Middle frontal gyrus (tissue), 1 donor: Measurements from ENCODE around the gene CLMP.

Experiments used
- DNase-seq: peaks from one replicate; pipeline ENCODE4 v3.0.0-alpha.2; 2015; ENCODE audit warnings: low spot score; ENCODE audit errors: extremely low spot score

Gene CLMP, protein sequence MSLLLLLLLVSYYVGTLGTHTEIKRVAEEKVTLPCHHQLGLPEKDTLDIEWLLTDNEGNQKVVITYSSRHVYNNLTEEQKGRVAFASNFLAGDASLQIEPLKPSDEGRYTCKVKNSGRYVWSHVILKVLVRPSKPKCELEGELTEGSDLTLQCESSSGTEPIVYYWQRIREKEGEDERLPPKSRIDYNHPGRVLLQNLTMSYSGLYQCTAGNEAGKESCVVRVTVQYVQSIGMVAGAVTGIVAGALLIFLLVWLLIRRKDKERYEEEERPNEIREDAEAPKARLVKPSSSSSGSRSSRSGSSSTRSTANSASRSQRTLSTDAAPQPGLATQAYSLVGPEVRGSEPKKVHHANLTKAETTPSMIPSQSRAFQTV

DNA sequence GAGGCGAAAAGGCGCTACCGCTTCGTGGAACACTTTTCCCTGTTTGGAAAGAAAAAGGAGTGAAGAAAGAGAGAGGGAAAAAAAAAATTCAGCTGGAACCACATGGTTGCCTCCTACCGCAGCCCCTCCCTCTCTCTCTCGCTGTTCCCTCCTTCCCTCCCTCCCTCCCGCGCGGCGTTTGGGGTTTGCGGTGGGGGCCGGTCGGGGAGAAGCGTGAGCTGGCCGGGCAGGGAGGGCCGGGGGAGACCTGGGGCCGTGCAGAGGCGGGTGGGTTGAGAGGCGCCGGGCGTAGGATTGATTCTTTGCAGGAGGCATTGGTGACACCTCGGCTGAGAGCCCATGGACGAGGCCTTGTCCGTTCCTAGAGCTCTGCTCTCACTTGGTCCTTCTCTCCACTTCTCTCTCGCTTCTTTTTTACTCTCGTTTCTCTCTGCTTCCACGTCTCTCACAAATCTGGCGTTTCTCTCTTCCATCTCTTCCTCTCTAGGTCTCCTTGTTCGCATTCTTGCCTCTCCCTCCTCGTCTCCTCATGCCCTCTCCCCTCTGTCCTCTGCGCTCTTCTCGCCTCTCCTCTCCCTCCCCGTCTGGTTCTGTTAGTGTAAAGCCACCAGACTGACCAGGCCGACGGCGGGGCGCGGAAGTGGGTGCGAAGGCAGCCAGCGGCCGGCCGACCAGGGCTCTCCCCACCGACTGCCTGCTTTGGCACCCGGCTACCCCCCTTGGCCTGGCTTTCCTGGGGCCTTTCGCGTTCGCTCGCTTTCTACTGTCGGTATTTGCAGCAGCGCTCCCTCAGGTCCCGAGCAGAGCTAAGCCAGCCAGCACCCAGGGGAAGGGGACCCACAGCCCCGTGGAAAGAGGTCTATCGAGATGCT, at the start of gene CLMP:
TSS of gene CLMP (minus strand) at position 61 of the 872 bp plus-strand sequence. CDS start 308 bp downstream, outside the sequence.
- DNase-seq: no peak

DNA sequence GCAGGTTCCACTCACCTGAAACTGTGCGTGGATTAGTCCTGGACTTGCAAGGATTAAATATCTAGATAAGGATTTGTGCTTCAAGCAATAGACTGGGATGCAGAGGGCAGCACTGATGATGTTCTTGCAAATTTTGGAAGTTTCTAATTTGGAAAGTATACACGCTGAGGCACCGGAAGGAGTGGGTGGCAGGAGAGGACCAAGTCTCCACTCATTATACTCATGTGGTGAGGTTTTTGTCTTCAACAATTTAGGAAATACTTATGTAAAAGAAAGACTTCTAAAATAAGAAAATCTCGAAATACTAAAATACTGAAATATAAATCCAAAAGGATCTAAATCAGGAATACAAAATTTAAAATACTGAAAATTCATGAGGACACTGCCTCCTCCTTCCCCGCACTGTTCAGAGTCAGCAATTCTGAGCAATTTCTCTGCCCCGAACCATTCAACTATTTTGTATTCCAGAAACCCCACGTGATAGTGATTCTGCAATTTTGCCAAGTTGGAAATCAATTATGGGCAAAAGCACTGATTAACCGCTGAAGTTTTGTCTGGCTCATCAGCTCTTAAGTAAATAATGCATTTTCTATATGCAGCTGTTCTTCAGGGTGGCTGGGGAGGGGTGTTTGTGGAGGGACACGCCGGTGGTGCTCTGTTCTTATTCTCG, 47.0 kb upstream of the CLMP start:
- peak; percentile 49 for DNase-seq

DNA sequence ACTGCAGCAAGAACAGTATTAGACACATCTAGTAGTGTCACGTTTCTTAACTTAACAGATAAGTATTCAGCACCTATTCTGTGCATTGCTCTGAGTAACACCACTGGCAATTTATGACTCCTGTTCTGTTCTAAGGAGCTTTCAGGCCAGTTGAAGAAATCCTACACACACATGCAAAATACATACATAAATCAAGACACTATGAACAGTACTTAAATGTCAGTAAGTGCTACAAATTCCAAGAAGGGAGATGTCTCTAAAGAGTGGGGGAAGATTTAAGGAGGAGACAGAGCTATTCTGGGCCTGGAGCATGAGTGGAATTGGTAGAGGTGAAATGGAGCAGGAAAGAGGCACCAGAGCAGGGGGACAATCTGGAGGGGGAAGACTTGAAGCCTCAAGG, 46.2 kb upstream of the CLMP start:
- no peak for DNase-seq

DNA sequence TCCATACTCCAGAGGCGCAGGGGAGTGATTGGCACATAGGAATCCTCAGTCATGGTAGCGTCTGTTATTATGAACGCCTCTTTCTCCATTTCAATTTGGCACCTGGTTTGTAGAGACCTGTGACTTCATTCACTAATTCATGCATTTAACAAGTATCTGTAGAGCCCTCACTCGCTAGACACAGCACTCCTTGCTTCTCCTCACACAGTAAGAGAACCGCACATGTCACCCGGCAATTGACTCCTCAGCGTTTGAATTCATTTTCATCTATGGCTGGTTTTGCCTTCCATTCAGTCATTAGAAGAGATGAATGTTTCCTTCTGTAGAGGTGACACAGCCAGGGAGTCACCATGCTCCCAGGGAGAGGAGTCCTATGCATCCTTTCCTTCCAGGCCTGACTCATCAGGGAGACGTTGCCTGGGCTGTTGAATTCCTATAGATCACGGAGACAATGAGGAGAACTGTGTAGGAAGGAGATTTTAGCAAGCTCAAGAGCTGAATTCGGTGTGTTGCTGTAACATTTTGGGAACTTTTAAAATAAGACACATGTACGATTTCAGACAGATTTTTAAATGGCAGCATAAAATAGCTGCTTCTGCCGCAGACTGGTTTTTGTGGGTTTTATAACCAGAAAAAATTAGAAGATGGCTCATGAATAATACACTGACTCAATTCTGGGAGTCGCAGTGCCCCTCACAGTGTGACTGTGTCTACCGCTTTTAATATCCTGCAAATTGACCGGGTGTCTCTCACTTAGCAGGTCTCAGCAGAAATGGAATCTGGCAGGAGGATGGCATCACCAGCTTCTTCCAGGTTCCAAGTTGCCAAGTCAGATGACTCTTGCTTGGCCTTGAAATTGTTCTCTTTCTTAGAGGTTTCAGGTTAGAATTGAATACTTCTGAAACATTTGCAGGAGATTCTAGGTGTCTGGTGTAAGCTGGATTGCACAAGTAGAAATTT, 44.4 kb upstream of the CLMP start:
- no peak for DNase-seq

DNA sequence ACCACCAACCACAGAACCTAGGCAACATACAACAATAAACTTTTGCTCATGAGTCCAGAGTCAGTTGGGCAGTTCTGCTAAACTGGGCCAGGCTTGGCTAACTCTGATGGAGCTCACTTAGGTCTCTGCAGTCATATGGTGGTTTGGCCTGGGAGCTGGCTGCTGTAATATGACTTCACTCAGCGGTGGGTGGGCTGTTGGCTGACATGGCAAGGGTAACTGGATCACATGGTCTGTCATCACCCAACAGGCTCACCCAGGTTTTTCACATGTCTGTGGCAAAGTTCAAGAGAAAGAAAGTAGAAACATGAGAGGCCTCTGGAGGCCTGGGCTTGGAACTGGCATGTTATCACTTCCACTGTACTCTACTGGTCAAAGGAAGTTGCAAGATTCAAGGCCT, 43.2 kb upstream of the CLMP start:
- no peak for DNase-seq

DNA sequence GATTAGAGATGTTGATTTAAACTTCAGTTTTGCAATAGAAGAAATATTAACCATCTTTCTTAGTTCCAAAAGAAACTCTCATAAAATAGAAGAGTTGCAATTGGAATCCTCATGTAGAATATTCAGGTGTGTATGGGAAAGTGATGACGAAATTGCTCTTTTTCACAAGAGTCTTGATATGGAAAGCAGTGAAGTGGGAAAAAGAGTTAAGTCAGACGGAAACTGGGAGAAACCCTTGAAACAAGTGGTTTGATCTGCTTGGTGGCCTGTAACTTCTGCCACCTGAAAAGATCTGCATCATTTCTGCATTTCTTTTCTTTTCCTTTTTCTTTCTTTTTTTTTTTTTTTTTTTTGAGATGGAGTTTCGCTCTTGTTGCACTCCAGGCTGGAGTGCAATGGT, 41.8 kb upstream of the CLMP start:
- no peak for DNase-seq

DNA sequence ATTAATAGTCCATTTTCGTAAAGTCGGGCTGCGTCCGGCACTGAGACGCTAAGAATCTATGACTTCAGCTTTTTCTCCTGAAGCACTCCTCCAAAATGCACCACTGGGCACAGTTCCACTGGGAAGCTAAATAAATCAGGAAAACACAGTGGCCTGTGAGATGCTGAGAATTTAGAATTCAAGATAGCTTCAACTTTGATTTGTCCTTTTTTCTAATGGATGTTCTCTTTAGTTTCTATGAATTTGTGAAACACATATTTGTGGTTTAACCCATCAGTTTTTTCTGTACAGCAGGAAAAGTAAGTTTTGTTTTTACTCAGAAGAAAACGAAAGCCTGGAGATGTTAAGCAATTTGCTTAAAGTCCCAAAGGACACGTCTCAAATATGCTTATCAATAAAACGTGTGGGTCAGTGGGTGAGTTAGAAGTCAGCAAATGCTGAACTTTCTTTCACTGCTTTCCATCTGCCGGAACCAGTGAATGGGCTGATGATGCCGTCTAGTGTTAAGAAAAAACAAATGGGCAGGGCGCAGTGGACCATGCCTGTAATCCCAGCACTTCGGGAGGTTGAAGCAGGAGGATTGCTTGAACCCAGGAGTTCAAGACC, 40.7 kb upstream of the CLMP start:
- no peak for DNase-seq

DNA sequence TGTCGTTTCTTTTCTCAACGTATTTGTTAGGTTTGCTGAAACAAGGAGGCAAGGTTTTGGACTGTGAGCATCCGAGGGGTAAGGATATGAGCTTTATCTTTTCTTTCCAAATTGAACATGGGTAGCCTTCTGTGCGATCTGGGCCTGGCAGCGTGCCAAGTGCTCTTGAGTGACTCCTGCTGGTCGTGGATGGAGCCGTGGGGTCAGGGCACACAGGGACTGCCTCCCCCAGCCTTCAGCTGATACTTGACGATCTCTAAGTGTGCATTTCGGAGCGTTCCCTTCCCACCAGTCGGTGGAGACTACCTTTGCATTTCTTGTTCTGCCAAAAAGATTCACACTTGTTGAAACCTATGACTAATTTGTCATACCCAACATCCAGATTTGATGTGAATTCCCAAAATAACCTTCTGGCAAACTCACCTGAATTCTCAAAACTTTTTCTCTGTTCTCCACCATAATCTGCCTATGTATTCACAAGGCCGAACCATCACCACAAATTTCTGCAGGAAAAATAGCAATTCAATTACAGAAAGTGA, 40.1 kb upstream of the CLMP start:
- DNase-seq: no peak

DNA sequence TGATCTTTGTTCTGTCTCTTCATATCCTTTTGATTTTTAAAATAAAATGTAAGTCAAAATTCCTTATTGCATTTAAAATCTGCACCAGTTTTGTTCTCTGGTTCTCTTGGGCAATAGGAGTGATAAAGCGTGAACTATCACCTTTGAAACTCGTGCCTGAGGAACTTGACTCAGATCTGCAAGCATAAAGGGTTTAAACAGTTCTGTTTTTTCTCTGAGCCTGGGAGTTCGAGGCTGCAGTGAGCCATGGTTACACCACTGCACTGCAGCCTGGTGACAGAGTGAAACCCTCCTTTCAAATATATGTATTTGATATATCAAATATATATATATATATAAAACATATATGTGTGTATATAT, 38.9 kb upstream of the CLMP start:
- DNase-seq: no peak

DNA sequence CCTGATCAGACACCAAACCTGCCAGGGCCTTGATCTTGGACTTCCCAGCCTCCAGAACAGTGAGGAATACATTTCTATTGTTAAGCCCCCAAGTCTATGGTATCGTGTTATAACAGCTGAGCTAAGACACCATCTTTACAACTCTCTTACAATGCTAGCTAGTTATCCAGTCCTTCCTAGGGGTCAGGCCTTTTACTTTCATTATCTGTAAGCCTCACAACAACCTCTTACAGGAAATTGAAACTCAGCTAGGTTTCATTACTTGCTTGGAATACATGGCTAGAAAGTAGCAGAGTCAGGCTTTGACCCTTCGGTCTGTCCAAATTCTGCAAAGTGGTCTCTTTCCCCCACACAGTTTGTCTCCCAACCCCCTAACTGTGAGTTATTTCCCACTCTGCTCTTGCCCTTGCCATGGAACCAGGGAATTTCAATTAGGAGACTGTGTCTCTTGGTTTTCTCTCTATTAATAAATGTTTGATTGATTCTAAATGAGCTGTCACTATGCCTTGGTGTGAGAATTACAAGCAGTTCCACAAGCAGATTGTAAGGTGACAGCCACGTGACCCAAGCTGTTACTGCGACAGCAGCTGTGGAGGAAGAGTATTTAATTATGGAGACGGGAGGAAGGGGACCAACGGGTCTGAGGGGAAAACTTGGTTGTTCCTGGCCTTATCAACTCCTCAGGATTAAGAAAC, 38.4 kb upstream of the CLMP start:
- DNase-seq: no peak

DNA sequence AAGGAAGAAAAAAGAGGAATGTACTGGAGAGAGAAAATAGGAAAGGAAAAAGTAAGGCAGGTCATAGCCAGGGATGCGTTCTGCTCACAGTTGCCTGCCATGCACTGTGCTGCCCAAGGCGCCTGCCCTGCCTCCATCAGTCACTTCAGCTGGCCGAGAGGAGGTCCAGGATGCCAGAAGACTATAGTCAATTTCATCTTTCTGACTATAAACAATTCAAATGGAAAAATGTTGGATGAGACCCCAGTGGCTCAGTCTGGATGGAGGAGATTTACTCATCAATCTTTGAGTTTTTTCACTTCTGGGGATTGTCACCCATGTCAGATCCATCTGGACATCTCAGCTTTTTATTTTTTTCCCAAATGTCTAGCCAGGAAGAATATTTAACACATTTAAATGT, 36.7 kb upstream of the CLMP start:
- no peak for DNase-seq

DNA sequence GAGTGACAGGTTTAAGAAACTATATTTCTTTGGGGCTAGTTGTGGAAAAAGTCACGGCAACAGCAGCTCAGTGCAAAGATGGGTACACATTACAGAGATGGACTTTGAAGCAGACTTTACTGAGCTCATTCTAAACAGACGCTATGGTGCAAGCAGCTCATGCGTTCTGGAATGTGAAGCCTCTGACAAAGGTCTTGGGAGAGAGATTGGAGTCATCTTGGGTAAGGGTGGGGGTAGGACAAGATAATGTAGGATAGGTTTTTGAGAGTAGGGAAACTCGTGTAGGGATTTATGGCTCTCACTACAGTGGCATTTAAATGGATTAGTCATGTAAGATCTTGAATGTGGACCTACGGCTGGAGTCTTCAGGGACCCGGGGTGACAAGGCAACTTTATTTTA, 36.2 kb upstream of the CLMP start:
- no peak for DNase-seq

DNA sequence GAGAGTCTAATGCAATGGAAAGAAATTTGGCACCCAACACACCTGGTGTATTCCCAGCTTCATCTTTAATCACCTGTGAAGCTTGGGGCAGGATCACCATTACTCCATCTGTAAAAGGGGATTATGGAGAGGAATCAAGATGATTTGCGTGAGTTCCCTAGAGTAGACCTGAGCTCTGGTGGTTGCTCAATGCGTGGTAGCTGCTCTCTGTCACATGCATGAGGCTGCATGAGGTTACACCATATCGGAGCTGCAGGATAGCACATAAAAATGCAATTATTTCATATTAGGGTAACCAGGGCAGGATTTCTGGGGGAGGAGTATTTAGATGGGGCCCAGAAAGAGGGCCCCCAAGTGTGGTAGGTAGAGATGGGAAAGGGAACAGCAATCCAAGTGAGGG, 35.3 kb upstream of the CLMP start:
- no peak for DNase-seq

DNA sequence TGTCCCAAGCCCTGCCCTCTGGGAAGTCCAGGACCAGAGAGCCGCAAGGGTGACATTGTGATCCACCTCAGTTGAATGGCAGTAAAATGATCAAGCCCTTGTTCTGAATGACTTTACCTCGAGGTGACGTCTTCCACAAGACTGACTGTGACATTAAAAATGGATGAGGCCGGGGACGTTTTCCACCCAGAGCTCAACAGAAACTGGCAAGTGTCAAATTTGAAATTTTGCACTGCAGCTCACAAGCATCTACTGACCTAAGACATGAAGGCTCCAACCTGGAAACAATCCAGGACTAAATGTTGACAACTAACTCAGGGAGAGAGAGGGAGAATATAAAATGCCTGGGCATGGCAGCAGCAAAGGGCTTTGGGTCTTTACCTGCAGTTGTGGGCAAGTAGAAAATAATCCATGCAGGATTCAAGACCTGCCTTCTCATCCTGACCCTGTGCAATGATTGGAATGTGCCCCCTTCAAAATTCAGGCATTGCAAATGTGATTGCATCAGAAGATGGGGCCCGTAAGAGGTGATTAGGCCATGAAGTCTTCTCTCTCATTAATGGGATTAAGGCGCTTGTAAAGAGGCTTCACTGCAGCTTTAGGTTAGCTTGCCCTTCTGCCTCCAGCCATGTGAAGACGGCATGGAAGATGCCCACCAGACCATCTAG, 33.6 kb upstream of the CLMP start:
- no peak for DNase-seq

DNA sequence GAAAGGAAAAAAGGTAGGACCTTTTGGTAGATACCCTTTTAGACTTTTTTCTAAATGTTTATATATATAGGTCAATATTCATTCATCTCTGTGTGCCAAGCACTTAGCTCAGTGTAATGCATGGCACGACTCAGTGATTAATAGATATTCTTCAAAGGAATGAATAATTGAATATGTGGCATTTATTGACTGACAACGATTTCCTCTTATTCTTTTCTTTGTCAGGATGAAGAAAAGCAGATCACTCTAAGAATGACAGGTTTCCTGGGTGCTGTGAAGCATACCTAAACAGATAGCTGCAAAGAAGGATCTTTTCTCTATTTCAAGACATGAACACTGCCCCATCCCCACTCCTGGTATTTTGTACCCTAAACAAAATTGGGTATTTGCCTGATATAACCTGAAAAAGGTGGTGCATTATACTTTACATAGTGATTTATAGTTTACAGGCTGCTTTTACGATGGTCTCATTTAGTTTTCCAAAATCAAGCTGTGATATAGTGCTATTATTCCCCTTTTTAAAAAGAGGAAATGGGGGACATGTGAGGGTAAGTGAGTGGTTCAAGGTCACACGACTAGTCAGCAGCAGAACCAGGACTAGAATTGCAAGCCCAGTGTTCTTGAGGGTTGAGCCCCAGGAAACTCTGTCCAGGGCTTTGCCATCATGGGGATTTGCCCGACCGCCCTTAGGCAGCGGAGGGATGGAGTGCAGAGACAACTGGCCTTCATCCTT, 32.9 kb upstream of the CLMP start:
- DNase-seq: no peak

DNA sequence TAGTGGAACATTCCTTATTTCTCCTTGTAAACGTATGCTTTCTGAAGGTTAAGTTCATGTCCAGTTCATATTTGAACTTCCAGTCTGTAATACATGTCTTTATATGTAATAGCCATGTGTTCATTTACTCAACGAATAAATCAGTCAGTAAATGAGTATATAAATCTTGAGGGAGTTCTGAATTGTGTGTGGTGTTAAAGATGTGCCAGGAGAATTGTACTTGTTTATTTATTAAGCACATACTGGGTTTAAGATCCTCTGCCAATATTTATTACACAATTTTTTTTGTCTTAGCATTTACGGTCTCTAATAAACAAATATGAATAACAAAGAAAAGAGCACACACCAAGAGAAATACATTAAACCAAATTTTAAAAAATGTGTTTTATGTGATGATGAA, 26.5 kb upstream of the CLMP start:
- DNase-seq: no peak

DNA sequence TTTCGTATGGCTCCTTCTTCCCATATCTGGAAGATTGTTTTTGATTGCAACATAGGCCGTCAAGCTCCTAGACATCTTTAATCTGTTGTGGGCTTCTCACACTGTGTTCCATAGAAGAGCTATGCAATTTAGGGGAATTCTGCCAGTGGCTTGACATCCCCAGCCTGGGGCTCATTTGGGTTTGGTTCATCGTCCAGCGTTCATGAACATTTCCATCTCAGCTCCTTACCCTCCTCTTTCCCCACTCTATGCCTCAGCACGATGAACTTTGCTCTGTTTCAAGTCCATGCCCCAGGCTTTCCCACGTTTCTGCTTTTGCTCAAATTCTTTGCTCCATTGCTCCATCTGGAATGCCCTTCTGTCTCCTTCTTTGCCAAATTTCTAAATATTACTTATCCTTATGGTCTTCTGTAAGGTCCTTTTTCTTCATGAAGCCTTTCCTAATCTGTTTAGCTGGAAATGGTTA, 26.1 kb upstream of the CLMP start:
- no peak for DNase-seq

DNA sequence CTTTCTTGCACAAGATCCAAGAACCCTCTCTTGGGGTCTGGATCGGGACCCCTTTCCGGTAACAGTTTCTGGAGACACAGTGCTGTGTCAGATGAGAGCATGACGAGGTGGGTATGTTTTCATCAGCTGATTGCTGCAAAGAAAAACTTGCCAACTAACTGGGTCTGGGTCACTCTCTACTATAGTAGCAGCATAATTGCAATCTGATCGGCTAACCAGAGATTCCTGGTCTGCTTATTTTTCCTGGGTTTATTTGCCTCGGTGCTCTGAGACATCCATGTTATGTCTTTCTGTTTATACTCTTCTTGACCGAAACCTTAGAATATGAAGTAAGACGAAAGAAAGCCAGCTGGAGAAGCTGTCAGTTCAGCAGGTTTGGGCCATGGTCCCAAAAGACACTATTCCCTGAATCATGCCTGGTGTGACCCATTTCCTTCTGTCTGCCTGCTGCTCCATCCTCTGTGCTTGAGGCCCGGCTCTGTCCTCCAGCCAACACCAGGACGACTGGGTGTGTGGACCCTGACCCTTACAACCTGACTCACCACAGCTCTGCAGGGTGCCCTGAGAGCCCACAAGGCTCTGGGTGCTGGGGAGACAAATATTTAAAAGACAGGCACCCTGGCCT, 24.1 kb upstream of the CLMP start:
- DNase-seq: no peak
